Transverse colon (tissue), 3 donors: ENCODE data around the gene ANO1.

ENCODE experiments used
- EP300 ChIP-seq: sonication (generic); formaldehyde crosslinking; IDR thresholded peaks from one replicate; pipeline ENCODE4 v1.6.1; 2017; ENCODE audit warnings: antibody characterized with exemption, low read depth
- TF ChIP-seq, protein P1 (sequence below), 5 experiments: fragments of 200-600 bp in 3 of 5; fragments of 450-650 bp in 2 of 5; sonication (generic) in 3 of 5; IDR thresholded peaks; 1 replicate in 2 of 5; 2 replicates in 3 of 5; pipeline ENCODE4 v1.5.1; 2016 to 2017; ENCODE audit warnings: antibody characterized with exemption in 5 of 5, inconsistent platforms in 3 of 5, mild to moderate bottlenecking in 2 of 5, moderate library complexity in 1 of 5

DNA sequence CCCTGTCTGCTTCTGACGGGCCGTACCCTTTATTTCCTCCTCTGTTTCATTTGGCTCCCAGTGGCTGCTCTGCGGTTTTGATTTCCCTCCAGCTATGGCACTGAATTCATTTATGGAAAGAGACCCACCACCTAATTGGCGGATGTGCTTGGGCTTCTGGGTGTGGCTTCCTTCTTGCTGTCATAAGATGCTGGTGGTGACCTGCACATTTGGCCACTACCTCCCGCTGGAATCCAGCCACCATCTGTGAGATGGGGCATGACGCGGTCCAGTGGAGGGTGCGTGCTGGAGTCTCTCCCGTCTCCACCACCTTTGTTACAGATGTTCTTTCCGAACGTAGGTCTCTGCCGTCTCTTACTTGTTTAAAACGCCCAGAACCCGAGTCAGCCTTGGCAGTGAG is 77.3 kb downstream of the ANO1 start:
- TF ChIP-seq, protein P1, sequence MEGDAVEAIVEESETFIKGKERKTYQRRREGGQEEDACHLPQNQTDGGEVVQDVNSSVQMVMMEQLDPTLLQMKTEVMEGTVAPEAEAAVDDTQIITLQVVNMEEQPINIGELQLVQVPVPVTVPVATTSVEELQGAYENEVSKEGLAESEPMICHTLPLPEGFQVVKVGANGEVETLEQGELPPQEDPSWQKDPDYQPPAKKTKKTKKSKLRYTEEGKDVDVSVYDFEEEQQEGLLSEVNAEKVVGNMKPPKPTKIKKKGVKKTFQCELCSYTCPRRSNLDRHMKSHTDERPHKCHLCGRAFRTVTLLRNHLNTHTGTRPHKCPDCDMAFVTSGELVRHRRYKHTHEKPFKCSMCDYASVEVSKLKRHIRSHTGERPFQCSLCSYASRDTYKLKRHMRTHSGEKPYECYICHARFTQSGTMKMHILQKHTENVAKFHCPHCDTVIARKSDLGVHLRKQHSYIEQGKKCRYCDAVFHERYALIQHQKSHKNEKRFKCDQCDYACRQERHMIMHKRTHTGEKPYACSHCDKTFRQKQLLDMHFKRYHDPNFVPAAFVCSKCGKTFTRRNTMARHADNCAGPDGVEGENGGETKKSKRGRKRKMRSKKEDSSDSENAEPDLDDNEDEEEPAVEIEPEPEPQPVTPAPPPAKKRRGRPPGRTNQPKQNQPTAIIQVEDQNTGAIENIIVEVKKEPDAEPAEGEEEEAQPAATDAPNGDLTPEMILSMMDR (IDR thresholded peaks at IDR 0.05): no peak
- TF ChIP-seq EP300: no peak
